Activated CD4-positive, alpha-beta T cell treated with anti-CD3 and anti-CD28 coated beads, Interleukin-2, Interleukin-4, amounts not matched to agents 100 ng/mL and 50 ng/mL, durations not matched to agents 16 hours and 8 hours (primary cell): ENCODE results near the gene CIB1.

Experiments used
- DNase-seq: peaks from one replicate; pipeline ENCODE4 v3.0.0-alpha.2; 2020; ENCODE audit warnings: low spot score

Gene CIB1

GRCh38 chr15:90240856-90241255 lies 7.1 kb upstream of the CIB1 start:
- DNase-seq: no peak

- no peak for DNase-seq
These were observed 5.6 kb upstream of the CIB1 start for GRCh38 chr15:90239371-90239770.

- DNase-seq: no peak
These were observed 601 bp upstream of the CIB1 start, which contains the start of gene GDPGP1 for GRCh38 chr15:90234096-90234988. Gene GDPGP1 (plus strand): TSS chr15:90234209. CDS start chr15:90240909, 6,700 bp downstream.

GRCh38 chr15:90232941-90233386 lies 777 bp downstream of the CIB1 start:
- DNase-seq: peak; percentile 11

DNA sequence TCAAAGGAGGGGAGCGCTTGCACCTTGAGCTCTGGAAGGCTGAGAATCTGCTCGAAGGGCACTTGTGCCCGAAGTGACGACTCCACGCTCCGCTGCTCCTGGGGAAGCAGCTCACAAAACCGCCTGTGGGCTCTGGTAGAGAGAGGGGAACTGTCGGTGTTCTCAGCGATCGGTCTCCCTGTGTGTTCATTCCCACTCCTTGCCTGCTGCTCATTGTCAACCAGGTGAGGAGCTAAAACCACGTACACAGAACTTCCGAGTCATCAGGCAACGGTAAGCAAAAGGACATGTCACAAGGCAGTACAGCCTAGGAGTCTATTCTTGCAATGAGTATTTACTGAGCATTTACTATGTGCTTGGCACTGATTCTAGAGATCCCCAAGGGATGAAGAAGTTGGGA lies 1.5 kb downstream of the CIB1 start:
- DNase-seq: no peak

DNA sequence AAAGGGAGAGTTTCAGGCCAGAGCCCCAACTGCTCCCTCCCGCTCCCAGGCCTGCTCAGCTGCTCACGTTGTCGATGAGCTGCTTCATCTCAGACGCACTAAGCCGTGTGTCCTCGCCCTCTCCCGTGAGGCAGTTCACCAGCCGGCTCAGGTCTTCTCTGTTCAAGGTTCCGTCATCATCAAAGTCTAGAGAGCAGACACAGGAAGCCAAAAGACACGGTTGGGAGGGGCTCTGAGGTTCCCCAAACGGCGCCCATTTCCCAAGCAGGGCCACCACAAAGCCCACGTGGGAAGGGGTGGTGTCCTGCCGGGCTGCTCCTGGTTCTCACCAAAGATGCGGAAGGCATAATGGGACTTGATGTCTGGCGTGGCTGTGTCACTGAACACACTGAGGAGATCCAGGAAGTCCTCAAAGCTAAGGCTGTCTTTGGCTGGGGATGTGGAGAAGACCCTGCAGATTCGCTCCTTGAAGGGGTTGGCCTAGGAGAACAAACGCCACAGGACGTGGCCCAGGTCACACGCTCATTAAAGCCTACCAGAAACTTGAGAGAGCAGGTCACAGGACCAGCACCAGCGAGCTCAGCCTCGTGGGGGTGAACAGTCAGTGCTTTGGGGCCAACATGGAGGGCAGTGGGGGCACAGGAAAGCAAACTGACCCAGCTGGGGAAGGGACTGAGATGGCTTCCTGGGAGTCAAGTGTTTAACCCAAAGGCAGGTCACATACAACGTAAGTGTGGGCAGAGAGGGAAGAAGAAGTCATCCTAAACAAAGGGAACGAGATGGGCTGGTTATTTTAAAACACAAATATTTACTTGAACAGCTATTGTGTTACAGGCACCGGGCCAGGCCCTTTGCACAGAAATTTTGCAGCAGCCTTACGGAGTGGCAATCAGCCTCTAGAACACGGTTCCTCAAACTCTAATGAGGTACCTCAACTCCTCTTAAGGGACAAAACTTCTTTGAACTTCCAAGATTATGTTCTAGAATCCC lies 2.4 kb downstream of the CIB1 start:
- DNase-seq: peak; percentile 79

- no peak for DNase-seq
These were observed 3.1 kb downstream of the CIB1 start for GRCh38 chr15:90230610-90231009.

DNA sequence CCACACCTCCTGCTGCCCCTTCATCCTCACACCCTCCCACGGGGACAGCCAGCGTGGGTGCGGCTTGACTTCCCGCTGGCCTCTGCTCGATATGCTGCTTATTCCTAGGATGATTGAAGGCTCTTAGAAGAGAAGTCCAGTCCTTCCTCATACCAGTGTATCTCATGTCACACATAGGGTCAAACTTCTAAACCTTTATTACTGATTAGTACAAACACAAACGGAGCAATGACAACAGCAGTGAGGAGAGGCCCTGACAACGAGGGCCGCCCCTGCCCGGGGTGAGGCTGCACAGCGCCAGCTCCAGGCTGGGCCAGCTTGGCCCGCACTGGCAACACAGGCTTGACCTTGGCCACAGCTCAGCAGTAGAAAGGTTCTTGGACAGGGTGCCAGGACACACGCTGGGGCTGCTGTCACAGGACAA lies 3.7 kb downstream of the CIB1 start:
- DNase-seq: no peak

DNA sequence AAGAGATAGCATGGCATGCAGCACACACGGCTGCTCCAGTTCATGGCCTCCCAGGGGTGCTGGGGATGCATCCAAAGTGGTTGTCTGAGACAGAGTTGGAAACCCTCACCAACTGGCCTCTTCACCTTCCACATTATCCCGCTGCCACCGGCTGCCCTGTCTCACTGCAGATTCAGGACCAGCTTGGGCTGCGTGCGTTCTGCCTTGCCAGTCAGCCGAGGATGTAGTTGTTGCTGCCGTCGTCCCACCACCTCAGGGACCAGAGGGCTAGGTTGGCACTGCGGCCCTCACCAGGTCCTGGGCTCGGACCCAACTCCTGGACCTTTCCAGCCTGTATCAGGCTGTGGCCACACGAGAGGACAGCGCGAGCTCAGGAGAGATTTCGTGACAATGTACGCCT lies 4.8 kb downstream of the CIB1 start:
- no peak for DNase-seq

GRCh38 chr15:90227816-90228772 lies 5.6 kb downstream of the CIB1 start:
- no peak for DNase-seq

GRCh38 chr15:90227336-90227735 lies 6.4 kb downstream of the CIB1 start:
- DNase-seq: no peak

DNA sequence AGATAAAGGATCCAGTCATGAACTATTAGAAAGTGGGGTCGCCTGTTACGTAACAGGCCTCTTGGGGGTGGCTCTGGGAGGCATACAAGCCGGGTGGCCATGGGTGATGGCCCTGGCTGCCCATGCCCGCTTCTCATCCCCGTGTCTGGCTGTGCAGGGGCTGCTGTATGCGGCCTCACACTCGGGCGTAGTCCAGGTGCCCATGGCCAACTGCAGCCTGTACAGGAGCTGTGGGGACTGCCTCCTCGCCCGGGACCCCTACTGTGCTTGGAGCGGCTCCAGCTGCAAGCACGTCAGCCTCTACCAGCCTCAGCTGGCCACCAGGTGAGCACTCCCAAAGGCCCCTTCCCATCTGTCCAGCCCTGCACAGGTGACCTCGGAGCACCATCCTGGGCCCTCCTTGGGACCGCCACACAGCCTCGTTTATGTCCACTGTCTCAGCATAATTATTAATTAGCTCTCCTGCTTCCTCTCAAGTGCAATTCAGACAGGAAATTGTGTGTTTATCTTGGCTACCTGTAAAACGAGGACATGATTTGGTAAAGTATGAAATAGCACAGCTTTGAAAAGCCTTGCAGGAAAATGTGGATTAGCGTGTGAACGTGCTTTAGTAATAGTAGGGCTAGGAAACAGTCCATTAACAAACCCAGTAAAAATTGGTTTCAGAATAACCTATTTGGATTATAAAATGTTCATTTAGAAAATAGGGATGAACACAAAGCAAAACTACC lies 8.1 kb downstream of the CIB1 start:
- DNase-seq: no peak

DNA sequence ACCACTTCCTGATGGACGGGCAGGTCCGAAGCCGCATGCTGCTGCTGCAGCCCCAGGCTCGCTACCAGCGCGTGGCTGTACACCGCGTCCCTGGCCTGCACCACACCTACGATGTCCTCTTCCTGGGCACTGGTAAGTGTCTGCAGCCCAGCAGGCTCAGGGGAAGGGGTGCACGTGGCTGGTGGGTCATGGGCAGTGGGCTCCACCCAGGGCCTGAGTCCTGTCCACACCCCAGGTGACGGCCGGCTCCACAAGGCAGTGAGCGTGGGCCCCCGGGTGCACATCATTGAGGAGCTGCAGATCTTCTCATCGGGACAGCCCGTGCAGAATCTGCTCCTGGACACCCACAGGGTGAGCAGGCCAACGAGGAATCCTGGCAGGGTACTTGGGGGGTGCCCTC lies 8.7 kb downstream of the CIB1 start:
- no peak for DNase-seq

DNA sequence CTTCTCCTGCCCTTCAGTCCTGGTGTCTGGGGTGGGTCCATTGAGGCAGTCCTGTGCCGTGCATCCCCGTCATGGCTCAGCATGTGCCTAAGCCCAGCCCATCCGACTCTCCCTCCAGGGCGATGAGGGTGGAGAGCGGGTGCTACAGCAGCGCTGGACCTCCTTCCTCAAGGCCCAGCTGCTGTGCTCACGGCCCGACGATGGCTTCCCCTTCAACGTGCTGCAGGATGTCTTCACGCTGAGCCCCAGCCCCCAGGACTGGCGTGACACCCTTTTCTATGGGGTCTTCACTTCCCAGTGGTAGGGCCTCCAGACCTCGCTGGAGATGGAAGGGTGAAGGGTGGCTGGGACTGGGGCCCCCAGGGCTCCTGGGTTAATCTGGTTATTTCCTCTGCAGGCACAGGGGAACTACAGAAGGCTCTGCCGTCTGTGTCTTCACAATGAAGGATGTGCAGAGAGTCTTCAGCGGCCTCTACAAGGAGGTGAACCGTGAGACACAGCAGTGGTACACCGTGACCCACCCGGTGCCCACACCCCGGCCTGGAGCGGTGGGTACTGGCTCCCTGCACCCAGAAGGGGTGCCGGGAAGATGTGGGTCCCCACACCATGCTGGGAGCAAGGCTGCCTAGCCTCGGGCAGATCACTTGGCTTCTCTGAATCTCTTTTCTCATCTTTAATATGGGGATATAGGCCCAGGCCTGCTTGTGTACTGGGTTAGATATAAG lies 10.1 kb downstream of the CIB1 start:
- DNase-seq: no peak

DNA sequence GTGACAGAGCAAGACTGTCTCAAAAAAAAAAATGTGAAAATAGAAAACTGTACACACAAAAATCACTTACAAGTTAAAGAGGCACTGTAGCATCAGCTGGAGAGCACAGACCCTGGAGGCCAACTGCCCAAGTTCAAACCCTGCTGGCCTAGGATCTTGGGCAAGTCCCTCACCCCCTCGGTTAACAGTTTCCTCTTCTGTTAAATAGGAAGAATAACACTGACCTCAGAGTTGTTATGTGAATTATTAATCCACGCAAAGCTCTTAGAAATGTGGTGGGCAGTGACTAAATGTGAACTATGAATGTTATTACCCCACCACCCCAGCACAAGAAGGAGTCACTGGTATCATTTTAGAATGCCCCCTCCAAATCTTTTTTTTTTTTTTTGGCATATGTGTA lies 11.2 kb downstream of the CIB1 start:
- DNase-seq: no peak

- DNase-seq: peak; percentile 23
These were observed 12.4 kb downstream of the CIB1 start for GRCh38 chr15:90221246-90221900.

- DNase-seq: peak; percentile 31
These were observed 14.2 kb downstream of the CIB1 start for GRCh38 chr15:90219421-90220141.

DNA sequence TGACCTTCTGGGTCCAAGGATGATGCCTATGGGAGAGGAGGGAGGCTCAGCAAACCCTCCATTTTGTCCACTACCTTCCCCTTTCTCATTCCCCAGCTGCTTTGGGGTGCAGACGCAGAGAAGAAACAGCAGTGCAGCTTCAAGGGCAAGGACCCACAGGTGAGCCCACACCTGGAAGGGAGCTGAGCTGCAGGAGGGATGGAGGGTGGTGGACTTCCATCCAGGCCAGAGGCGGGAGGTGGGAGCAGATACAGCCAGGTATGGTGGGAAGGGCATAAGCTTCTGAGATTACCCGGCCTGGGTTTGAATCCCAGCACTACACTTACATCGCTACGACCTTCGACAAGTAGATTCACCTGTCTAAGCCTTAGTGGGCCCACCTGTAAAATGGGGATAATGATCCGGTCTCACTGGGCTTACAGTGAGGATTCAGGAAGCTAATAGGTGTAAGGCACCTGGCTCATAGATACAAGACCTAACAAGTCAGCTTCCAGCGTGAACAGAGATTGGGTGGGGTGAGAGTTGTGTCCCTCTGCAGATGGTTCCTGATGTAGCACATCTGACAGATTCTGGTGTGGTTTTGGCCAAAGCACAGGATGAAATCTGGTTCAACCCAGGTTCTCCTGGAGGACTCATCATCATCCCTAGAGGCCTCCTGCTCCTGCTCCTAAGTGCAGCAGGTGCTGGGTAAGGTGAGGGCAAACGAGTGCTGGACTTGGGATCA lies 15.9 kb downstream of the CIB1 start:
- DNase-seq: no peak
